T-helper 1 cell treated with Interleukin-12 subunit alpha and Interleukin-12 subunit beta and Interleukin-4 antibody, amounts not matched to agents 30 μg/mL and 1 μg/mL, for 36 hours (primary cell): ENCODE measurements around the gene FAM90A26.
"Not testable (repeated sequence)": the region's sequence is repeated elsewhere in the genome, so short reads cannot be mapped to it uniquely, and the experiment has no call there.

Experiments
- H3K27ac Mint-ChIP-seq: one replicate; pipeline ENCODE4 v1.8.0; 2021; ENCODE audit warnings: mild to moderate bottlenecking, mixed read lengths
- H3K27me3 Mint-ChIP-seq: one replicate; pipeline ENCODE4 v1.8.0; 2021; ENCODE audit warnings: low read depth, mixed read lengths
- H3K36me3 Mint-ChIP-seq: one replicate; pipeline ENCODE4 v1.8.0; 2021; ENCODE audit warnings: low read depth, mixed read lengths
- H3K4me1 Mint-ChIP-seq: one replicate; pipeline ENCODE4 v1.8.0; 2021; ENCODE audit warnings: low read depth, mixed read lengths
- H3K4me3 Mint-ChIP-seq: one replicate; pipeline ENCODE4 v1.8.0; 2021; ENCODE audit warnings: mild to moderate bottlenecking, moderate library complexity, mixed read lengths
- H3K9me3 Mint-ChIP-seq: one replicate; pipeline ENCODE4 v1.8.0; 2021; ENCODE audit warnings: mixed read lengths

Gene FAM90A26

GRCh38 chr4:9152180-9153007 is 17.8 kb upstream of the FAM90A26 start:
- Mint-ChIP-seq H3K27ac (peak overlapping the region; percentile 100), H3K4me1 (peaks cover 14% of the 10 kb centered on the region), H3K4me3 (peak overlapping the region; percentile 93)
- not testable (repeated sequence) for H3K27me3 Mint-ChIP-seq, H3K9me3 Mint-ChIP-seq, H3K36me3 Mint-ChIP-seq

GRCh38 chr4:9153008-9153570 is 17.1 kb upstream of the FAM90A26 start:
- H3K27ac Mint-ChIP-seq = peak overlapping the region; percentile 100
- not testable (repeated sequence) for H3K27me3 Mint-ChIP-seq, H3K36me3 Mint-ChIP-seq, H3K9me3 Mint-ChIP-seq
- H3K4me3 Mint-ChIP-seq = peak overlapping the region; percentile 93
- peaks cover 14% of the 10 kb centered on the region for H3K4me1 Mint-ChIP-seq

- H3K4me1 Mint-ChIP-seq = peaks cover 14% of the 10 kb centered on the region
- H3K9me3 Mint-ChIP-seq, H3K36me3 Mint-ChIP-seq, H3K27me3 Mint-ChIP-seq: not testable (repeated sequence)
- peak overlapping the region; percentile 81 for H3K27ac Mint-ChIP-seq
- peak overlapping the region; percentile 93 for H3K4me3 Mint-ChIP-seq
Observed at GRCh38 chr4:9153571-9154157, 16.5 kb upstream of the FAM90A26 start.

- H3K9me3 Mint-ChIP-seq, H3K4me3 Mint-ChIP-seq, H3K36me3 Mint-ChIP-seq, H3K27me3 Mint-ChIP-seq: not testable (repeated sequence)
- peaks cover 14% of the 10 kb centered on the region for H3K4me1 Mint-ChIP-seq
- peak overlapping the region; percentile 39 for H3K27ac Mint-ChIP-seq
Observed at GRCh38 chr4:9155101-9155886, 14.9 kb upstream of the FAM90A26 start.

GRCh38 chr4:9158392-9158791 is 11.8 kb upstream of the FAM90A26 start:
- H3K4me3 Mint-ChIP-seq, H3K27me3 Mint-ChIP-seq, H3K36me3 Mint-ChIP-seq, H3K9me3 Mint-ChIP-seq, H3K27ac Mint-ChIP-seq: not testable (repeated sequence)
- H3K4me1 Mint-ChIP-seq = peaks cover 10% of the 10 kb centered on the region

- not testable (repeated sequence) for H3K4me3 Mint-ChIP-seq, H3K4me1 Mint-ChIP-seq, H3K27ac Mint-ChIP-seq, H3K9me3 Mint-ChIP-seq, H3K36me3 Mint-ChIP-seq, H3K27me3 Mint-ChIP-seq
Observed at GRCh38 chr4:9160046-9160445, 10.2 kb upstream of the FAM90A26 start.

GRCh38 chr4:9165990-9166389 is 4.2 kb upstream of the FAM90A26 start:
- H3K27ac Mint-ChIP-seq, H3K27me3 Mint-ChIP-seq, H3K4me1 Mint-ChIP-seq, H3K4me3 Mint-ChIP-seq, H3K9me3 Mint-ChIP-seq, H3K36me3 Mint-ChIP-seq: not testable (repeated sequence)

GRCh38 chr4:9210357-9210756 is 40.1 kb downstream of the FAM90A26 start, which contains the start of gene USP17L10:
TSS of gene USP17L10 (plus strand) at chr4:9210657. CDS start at chr4:9210657, 0 bp downstream.
- H3K4me1 Mint-ChIP-seq, H3K27ac Mint-ChIP-seq, H3K27me3 Mint-ChIP-seq, H3K9me3 Mint-ChIP-seq, H3K36me3 Mint-ChIP-seq, H3K4me3 Mint-ChIP-seq: not testable (repeated sequence)

- not testable (repeated sequence) for H3K36me3 Mint-ChIP-seq, H3K4me1 Mint-ChIP-seq, H3K27ac Mint-ChIP-seq, H3K9me3 Mint-ChIP-seq, H3K27me3 Mint-ChIP-seq, H3K4me3 Mint-ChIP-seq
Observed at GRCh38 chr4:9214701-9215100, 44.5 kb downstream of the FAM90A26 start.

GRCh38 chr4:9215105-9215504 is 44.9 kb downstream of the FAM90A26 start, which contains the start of gene USP17L11:
TSS of gene USP17L11 (plus strand) at chr4:9215405. CDS start at chr4:9215405, 0 bp downstream.
- not testable (repeated sequence) for H3K36me3 Mint-ChIP-seq, H3K4me3 Mint-ChIP-seq, H3K27me3 Mint-ChIP-seq, H3K4me1 Mint-ChIP-seq, H3K9me3 Mint-ChIP-seq, H3K27ac Mint-ChIP-seq

- H3K4me3 Mint-ChIP-seq = not testable (repeated sequence)
Observed at GRCh38 chr4:9219852-9220251, 49.6 kb downstream of the FAM90A26 start, which contains the start of gene USP17L12. TSS of gene USP17L12 (plus strand) at chr4:9220152. CDS start at chr4:9220152, 0 bp downstream.

GRCh38 chr4:9224596-9224995 is 54.4 kb downstream of the FAM90A26 start, which contains the start of gene USP17L13:
TSS of gene USP17L13 (plus strand) at chr4:9224896. CDS start at chr4:9224896, 0 bp downstream.
- not testable (repeated sequence) for H3K27ac Mint-ChIP-seq, H3K36me3 Mint-ChIP-seq, H3K4me3 Mint-ChIP-seq

More at GRCh38 chr4:9219852-9220251, 49.6 kb downstream of the FAM90A26 start, which contains the start of gene USP17L12:
- H3K4me1 Mint-ChIP-seq, H3K27ac Mint-ChIP-seq, H3K9me3 Mint-ChIP-seq, H3K27me3 Mint-ChIP-seq, H3K36me3 Mint-ChIP-seq: not testable (repeated sequence)

More at GRCh38 chr4:9224596-9224995, 54.4 kb downstream of the FAM90A26 start, which contains the start of gene USP17L13:
- not testable (repeated sequence) for H3K4me1 Mint-ChIP-seq, H3K27me3 Mint-ChIP-seq, H3K9me3 Mint-ChIP-seq
